Measurements from ENCODE around the gene DIS3L. TPM values are rescaled to one million over a fixed set of nuclear protein-coding genes. Genes with fewer than 3 reads are reported as not detected.
"Not testable (repeated sequence)": the region's sequence is repeated elsewhere in the genome, so short reads cannot be mapped to it uniquely, and the experiment has no call there.

DIS3L gene
- total and polyA plus RNA-seq, 4 donors = 43.4 to 54.2 (median 46.0) TPM

DNA sequence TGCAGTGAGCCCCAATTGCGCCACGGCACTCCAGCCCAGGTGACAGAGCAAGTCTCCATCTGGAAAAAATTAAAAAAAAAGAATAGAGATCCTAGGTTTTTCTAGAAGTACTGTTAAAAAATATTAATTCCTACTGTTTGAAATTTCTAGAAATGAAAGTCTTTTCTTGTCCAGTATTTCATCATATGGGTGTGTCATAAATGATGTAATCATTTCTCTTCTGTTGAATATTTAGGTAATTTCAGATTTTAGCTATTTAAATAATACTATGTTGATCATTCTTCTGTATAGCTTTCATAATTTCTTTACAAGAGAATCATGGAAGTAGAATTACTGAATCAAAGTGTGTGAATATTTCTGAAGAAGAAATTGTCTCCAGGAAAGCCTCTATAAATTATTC is 88.0 kb downstream of the DIS3L start:
- H3K27ac ChIP-seq (ENCODE audit: low read depth, low read length); H3K4me3 ChIP-seq (ENCODE audit: low read depth, low read length); H3K4me1 ChIP-seq (ENCODE audit: control insufficient read depth, insufficient read depth, low read length); DNase-seq (ENCODE audit: low read depth in 4 of 6, low spot score in 6 of 6); H3K27me3 ChIP-seq (ENCODE audit: control insufficient read depth, insufficient read depth, low read length); H3K36me3 ChIP-seq (ENCODE audit: control insufficient read depth, insufficient read depth, low read length); H3K9me3 ChIP-seq (ENCODE audit: control insufficient read depth, insufficient read depth, low read length): not testable (repeated sequence)
- no CpG with 5 or more reads among the region's 2 CpGs for WGBS (ENCODE audit: insufficient coverage)

Small RNA genes lying within 50 kb of the gene (small RNA-seq; reads per million reads assigned to genes)
- not detected for gene RF00019 (ENCODE audit: low replicate concordance)
- gene SCARNA14 (ENCODE audit: low replicate concordance) = 6.4 reads per million, percentile 95 among the genes with 10 or more reads in this experiment

Other genes with a start within 250 kb of the DIS3L start
- 1 to 10 TPM; 6.2 to 7.8 TPM for gene MEGF11, start 39.8 kb upstream of the DIS3L start, total RNA-seq
- 10 to 100 TPM; 20.3 TPM for gene MEGF11, start 39.8 kb upstream of the DIS3L start, polyA plus RNA-seq (ENCODE audit: insufficient read length in 2 of 2)
- gene TIPIN, start 63.1 kb downstream of the DIS3L start, total RNA-seq = 10 to 100 TPM; 14.4 to 17.7 TPM
- 10 to 100 TPM; 10.7 to 11.2 TPM for gene TIPIN, start 63.1 kb downstream of the DIS3L start, polyA plus RNA-seq (ENCODE audit: insufficient read length in 2 of 2)
- 10 to 100 TPM; 42.8 to 58.3 TPM for gene MAP2K1, start 93.3 kb downstream of the DIS3L start, total RNA-seq
- gene MAP2K1, start 93.3 kb downstream of the DIS3L start, polyA plus RNA-seq (ENCODE audit: insufficient read length in 2 of 2) = 100 to 1,000 TPM; 100 to 103 TPM
- 10 to 100 TPM; 22.0 to 40.7 TPM for gene SNAPC5, start 204.2 kb downstream of the DIS3L start, total RNA-seq
- 10 to 100 TPM; 40.3 to 44.7 TPM for gene SNAPC5, start 204.2 kb downstream of the DIS3L start, polyA plus RNA-seq (ENCODE audit: insufficient read length in 2 of 2)
- gene RPL4, start 211.3 kb downstream of the DIS3L start, total RNA-seq = 1,000 to 10,000 TPM; 1,568 to 3,918 TPM
- gene RPL4, start 211.3 kb downstream of the DIS3L start, polyA plus RNA-seq (ENCODE audit: insufficient read length in 2 of 2) = 1,000 to 10,000 TPM; 2,267 to 2,291 TPM
- 10 to 100 TPM; 17.7 to 19.0 TPM for gene ZWILCH, start 211.8 kb downstream of the DIS3L start, total RNA-seq
- 10 to 100 TPM; 20.6 to 22.8 TPM for gene ZWILCH, start 211.8 kb downstream of the DIS3L start, polyA plus RNA-seq (ENCODE audit: insufficient read length in 2 of 2)

Measured in spinal cord (tissue), 10 donors.